ENCODE data around the gene INPP5D. TPM values are rescaled to one million over a fixed set of nuclear protein-coding genes. Genes with fewer than 3 reads are reported as not detected.
"Not testable (repeated sequence)": the region's sequence is repeated elsewhere in the genome, so short reads cannot be mapped to it uniquely, and the experiment has no call there.

The INPP5D gene
- total RNA-seq, 1 experiment from 2014 or later = 0.74 TPM

DNA sequence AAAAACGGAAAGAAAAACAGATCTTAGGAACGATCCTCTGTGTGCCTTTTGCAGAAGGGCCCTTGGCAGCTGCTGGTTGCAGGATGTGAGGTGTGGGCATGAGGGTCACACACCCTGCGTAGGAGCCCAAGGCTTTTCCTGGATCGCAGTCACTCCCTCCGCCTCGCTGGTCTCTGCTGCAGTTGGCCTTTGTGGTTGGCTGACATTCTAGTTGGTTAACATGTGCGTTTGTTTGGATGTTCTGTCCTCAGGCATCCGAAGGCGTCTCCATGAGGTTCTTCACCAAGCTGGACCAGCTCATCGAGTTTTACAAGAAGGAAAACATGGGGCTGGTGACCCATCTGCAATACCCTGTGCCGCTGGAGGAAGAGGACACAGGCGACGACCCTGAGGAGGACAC, 61.7 kb downstream of the INPP5D start:
- H3K27ac ChIP-seq = no peak overlapping the region
- peaks cover 48% of the 10 kb centered on the region for H3K4me1 ChIP-seq (replicated peaks; ENCODE audit: insufficient read depth)
- no peaks in the 10 kb centered on the region for H4K20me1 ChIP-seq (ENCODE audit: insufficient read depth)
- ChIA-PET POLR2A (ENCODE audit: unreplicated experiment) (no interaction called here), CTCF (no interaction called here)
- intact Hi-C loops (cut with micrococcal nuclease; ENCODE audit: unreplicated experiment) = loop anchor here (2.0 kb wide), 1 partner anchor 125 kb away; no protein-coding TSS in a partner anchor
- DNase-seq = peak; percentile 46 to 62
- BruUV-seq (replicated peaks) = no TSS peak
- no peak overlapping the region for H3K4me3 ChIP-seq
- no peak for TF ChIP-seq EZH2 (IDR thresholded peaks at IDR 0.05; ENCODE audit: low read depth)
- TF ChIP-seq, protein P1, sequence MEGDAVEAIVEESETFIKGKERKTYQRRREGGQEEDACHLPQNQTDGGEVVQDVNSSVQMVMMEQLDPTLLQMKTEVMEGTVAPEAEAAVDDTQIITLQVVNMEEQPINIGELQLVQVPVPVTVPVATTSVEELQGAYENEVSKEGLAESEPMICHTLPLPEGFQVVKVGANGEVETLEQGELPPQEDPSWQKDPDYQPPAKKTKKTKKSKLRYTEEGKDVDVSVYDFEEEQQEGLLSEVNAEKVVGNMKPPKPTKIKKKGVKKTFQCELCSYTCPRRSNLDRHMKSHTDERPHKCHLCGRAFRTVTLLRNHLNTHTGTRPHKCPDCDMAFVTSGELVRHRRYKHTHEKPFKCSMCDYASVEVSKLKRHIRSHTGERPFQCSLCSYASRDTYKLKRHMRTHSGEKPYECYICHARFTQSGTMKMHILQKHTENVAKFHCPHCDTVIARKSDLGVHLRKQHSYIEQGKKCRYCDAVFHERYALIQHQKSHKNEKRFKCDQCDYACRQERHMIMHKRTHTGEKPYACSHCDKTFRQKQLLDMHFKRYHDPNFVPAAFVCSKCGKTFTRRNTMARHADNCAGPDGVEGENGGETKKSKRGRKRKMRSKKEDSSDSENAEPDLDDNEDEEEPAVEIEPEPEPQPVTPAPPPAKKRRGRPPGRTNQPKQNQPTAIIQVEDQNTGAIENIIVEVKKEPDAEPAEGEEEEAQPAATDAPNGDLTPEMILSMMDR (conservative IDR thresholded peaks at IDR 0.05) = no peak
- H2AFZ ChIP-seq = peak overlapping the region; percentile 40; the same call in 1 of the 2 replicates
- no peaks in the 10 kb centered on the region for H3K27me3 ChIP-seq (ENCODE audit: insufficient read depth, low read depth)
- H3K36me3 ChIP-seq (ENCODE audit: low read depth) = no peaks in the 10 kb centered on the region
- H3K4me2 ChIP-seq = 0 out of 2 replicates have a peak overlapping the region, but pooled peaks have one; percentile 6
- H3K9me3 ChIP-seq (ENCODE audit: insufficient read depth, low read depth) = no peaks in the 10 kb centered on the region
- peaks cover 30% of the 10 kb centered on the region; the same call in 1 of the 2 replicates for H3F3A ChIP-seq (ENCODE audit: insufficient read depth, low read depth)
- no peaks in the 10 kb centered on the region for H3K79me2 ChIP-seq (ENCODE audit: low read depth)
- H3K9me2 ChIP-seq (ENCODE audit: insufficient read depth) = no peaks in the 10 kb centered on the region

DNA sequence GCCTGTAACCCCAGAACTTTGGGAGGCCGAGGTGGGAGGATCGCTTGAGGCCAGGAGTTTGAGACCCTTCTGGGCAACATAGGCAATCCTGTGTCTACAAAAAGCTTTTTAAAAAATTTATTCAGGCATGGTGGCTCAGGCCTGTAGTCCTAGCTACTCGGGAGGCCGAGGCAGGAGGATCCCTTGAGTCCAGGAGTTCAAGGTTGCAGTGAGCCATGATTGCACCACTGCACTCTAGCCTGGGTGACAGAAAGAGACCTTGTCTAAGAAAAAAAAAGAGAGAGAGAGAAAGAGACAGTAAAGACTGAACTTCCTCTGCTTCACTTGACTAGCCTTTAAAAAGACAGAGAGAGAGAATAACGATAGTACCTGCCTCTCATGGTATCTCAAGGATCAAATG, 62.4 kb downstream of the INPP5D start:
- BruUV-seq (replicated peaks) = no TSS peak
- Histone ChIP-seq H3K9me3 (ENCODE audit: insufficient read depth, low read depth) (no peaks in the 10 kb centered on the region), H4K20me1 (ENCODE audit: insufficient read depth) (no peaks in the 10 kb centered on the region), H3K27ac (no peak overlapping the region), H3K4me1 (replicated peaks; ENCODE audit: insufficient read depth) (peaks cover 48% of the 10 kb centered on the region), H3K4me3 (no peak overlapping the region), H3K4me2 (no peak overlapping the region), H2AFZ (no peak overlapping the region), H3K27me3 (ENCODE audit: insufficient read depth, low read depth) (no peaks in the 10 kb centered on the region), H3K79me2 (ENCODE audit: low read depth) (no peaks in the 10 kb centered on the region), H3K9me2 (ENCODE audit: insufficient read depth) (no peaks in the 10 kb centered on the region), H3K36me3 (ENCODE audit: low read depth) (no peaks in the 10 kb centered on the region), H3F3A (ENCODE audit: insufficient read depth, low read depth) (peaks cover 30% of the 10 kb centered on the region; the same call in 1 of the 2 replicates)
- TF ChIP-seq, protein P1 (conservative IDR thresholded peaks at IDR 0.05) = no peak
- TF ChIP-seq EZH2 (IDR thresholded peaks at IDR 0.05; ENCODE audit: low read depth) = no peak
- ChIA-PET CTCF (no interaction called here), POLR2A (ENCODE audit: unreplicated experiment) (no interaction called here)
- intact Hi-C loops (cut with micrococcal nuclease; ENCODE audit: unreplicated experiment) = no loop called here
- DNase-seq = no peak

DNA sequence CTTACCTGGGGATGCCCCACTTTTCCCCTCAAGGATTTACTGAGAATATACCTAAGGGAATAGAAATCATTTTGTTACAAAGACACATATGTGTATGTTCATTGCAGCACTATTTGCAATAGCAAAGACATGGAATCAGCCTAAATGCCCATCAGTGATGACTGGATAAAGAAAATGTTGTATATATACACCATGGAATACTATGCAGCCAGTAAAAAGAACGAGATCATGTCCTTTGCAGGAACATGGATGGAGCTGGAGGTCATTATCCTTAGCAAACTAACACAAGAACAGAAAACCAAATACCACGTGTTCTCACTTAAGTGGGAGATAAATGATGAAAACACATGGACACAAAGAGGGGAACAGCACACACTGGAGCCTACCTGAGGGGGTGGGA, 63.4 kb downstream of the INPP5D start:
- H3K4me3 ChIP-seq; H2AFZ ChIP-seq; H3K9me3 ChIP-seq (ENCODE audit: insufficient read depth, low read depth); CTCF ChIA-PET; DNase-seq; H4K20me1 ChIP-seq (ENCODE audit: insufficient read depth); POLR2A ChIA-PET (ENCODE audit: unreplicated experiment); H3K27me3 ChIP-seq (ENCODE audit: insufficient read depth, low read depth); H3K36me3 ChIP-seq (ENCODE audit: low read depth); H3K9me2 ChIP-seq (ENCODE audit: insufficient read depth); H3K27ac ChIP-seq; H3K4me2 ChIP-seq; BruUV-seq (replicated peaks); H3K79me2 ChIP-seq (ENCODE audit: low read depth); intact Hi-C loops (cut with micrococcal nuclease; ENCODE audit: unreplicated experiment): not testable (repeated sequence)
- H3K4me1 ChIP-seq (replicated peaks; ENCODE audit: insufficient read depth) = peaks cover 53% of the 10 kb centered on the region
- peaks cover 30% of the 10 kb centered on the region; the same call in 1 of the 2 replicates for H3F3A ChIP-seq (ENCODE audit: insufficient read depth, low read depth)

DNA sequence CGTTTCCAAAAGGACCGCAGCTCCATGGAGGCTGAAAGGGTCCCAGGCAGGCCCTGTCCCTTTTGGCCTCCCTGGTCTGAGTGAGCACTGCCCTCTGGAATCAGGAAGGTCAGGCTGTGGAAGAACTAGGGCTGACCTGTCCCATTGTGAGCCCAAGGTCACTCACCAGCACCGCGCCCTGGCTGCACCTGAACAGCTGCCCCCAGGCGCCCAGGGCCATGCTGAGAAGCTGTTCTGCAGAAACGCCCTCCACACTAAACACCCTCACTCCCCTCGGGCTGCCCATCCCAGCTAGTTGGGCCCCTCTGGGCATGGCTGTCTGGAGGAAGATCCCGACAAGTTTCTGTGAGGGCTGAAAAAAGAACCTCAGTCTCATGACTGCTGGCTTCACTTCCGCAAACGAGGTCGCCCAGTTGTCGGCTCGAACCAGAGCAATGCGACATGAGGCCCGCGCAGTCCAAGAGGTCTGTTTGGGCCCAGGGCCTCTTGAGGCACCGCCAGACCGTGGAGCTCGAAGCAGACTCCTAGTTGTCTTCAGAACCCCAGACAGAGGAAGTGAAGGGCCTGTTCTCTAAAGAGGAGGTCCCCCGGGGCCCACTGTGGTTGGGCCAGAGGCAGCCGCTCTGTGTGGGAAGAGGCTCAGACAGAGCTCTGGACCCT, 64.4 kb downstream of the INPP5D start:
- Histone ChIP-seq H3F3A (ENCODE audit: insufficient read depth, low read depth) (peaks cover 26% of the 10 kb centered on the region; the same call in 1 of the 2 replicates), H4K20me1 (ENCODE audit: insufficient read depth) (no peaks in the 10 kb centered on the region), H3K9me3 (ENCODE audit: insufficient read depth, low read depth) (no peaks in the 10 kb centered on the region), H3K4me2 (no peak overlapping the region), H3K4me1 (replicated peaks; ENCODE audit: insufficient read depth) (peaks cover 53% of the 10 kb centered on the region), H3K36me3 (ENCODE audit: low read depth) (no peaks in the 10 kb centered on the region), H3K79me2 (ENCODE audit: low read depth) (no peaks in the 10 kb centered on the region), H2AFZ (no peak overlapping the region), H3K4me3 (no peak overlapping the region), H3K27me3 (ENCODE audit: insufficient read depth, low read depth) (no peaks in the 10 kb centered on the region), H3K9me2 (ENCODE audit: insufficient read depth) (no peaks in the 10 kb centered on the region), H3K27ac (no peak overlapping the region)
- POLR2A ChIA-PET (ENCODE audit: unreplicated experiment) = no interaction called here
- intact Hi-C loops (cut with micrococcal nuclease; ENCODE audit: unreplicated experiment) = no loop called here
- CTCF ChIA-PET = no interaction called here
- no peak for TF ChIP-seq EZH2 (IDR thresholded peaks at IDR 0.05; ENCODE audit: low read depth)
- BruUV-seq (replicated peaks) = no TSS peak
- no peak for DNase-seq

All from PC-9 (cell line).